ENCODE results near the gene XPR1.

The XPR1 gene

DNA sequence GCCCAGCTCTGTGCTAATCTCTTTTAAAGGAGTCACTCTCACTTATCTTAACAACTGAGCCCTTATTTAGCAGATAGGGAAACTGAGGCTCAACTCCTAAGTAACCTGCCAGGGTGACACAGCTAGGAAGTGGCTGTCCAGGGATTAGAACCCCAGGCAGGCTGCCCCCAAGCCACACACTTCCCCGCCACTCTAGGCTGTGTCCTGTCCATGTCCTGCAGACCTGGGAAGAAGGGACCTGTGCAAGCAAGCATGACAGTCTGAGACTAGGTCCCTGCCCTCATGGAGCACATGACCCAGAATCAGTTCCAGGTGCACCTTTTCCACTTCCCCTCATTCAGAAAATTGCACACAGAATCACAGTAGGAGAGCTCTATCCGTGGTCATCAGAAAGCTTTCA, 293.1 kb downstream of the XPR1 start:
- in situ Hi-C loops (cut with HindIII; ENCODE audit: low pct_ligation_motif_present, low sequenced_read_pairs): no loop called here
- no peaks in the 10 kb centered on the region for H3K36me3 ChIP-seq (replicated peaks)
- no peak overlapping the region for H3K27ac ChIP-seq

DNA sequence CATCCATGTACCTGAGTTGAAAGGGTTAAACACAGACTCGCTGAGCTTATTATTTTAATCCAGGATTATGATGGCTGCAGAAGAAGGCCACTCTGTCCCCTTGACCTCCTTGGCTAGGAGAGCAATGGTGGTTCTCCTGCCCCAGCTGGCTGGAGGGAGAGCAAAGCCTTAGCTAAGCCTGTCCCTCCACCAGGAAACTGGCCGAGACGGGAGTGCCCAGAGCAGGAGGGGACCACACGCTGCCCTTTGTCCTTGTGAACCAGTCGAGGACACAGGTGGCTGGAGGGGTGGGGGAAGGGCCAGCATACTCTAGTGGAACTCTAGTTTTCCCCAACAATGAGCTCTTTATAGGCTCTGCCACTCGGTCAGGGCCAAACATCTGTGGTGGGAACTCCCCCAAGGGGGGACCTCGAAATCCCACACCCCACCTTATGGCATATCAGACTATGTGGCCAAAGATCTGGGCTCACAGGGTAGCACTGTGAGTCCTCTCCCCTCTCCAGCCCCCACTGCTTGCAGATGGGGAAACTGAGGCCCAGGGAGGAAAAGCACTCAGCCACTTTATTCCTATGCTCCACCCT, 293.7 kb downstream of the XPR1 start:
- H3K27ac ChIP-seq: no peak overlapping the region
- in situ Hi-C loops (cut with HindIII; ENCODE audit: low pct_ligation_motif_present, low sequenced_read_pairs): no loop called here
- TF ChIP-seq, protein P1, sequence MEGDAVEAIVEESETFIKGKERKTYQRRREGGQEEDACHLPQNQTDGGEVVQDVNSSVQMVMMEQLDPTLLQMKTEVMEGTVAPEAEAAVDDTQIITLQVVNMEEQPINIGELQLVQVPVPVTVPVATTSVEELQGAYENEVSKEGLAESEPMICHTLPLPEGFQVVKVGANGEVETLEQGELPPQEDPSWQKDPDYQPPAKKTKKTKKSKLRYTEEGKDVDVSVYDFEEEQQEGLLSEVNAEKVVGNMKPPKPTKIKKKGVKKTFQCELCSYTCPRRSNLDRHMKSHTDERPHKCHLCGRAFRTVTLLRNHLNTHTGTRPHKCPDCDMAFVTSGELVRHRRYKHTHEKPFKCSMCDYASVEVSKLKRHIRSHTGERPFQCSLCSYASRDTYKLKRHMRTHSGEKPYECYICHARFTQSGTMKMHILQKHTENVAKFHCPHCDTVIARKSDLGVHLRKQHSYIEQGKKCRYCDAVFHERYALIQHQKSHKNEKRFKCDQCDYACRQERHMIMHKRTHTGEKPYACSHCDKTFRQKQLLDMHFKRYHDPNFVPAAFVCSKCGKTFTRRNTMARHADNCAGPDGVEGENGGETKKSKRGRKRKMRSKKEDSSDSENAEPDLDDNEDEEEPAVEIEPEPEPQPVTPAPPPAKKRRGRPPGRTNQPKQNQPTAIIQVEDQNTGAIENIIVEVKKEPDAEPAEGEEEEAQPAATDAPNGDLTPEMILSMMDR (IDR thresholded peaks at IDR 0.05; ENCODE audit: low read depth, low read length, missing control alignments): no peak
- DNase-seq: no peak
- no peaks in the 10 kb centered on the region for H3K27me3 ChIP-seq (replicated peaks)
- no peaks in the 10 kb centered on the region for H3K36me3 ChIP-seq (replicated peaks)
- no peak overlapping the region for H3K4me3 ChIP-seq (ENCODE audit: low read depth, low read length)

More for the DNA sequence above, 293.1 kb downstream of the XPR1 start:
- Histone ChIP-seq H3K4me3 (ENCODE audit: low read depth, low read length) (no peak overlapping the region), H3K27me3 (replicated peaks) (no peaks in the 10 kb centered on the region)
- DNase-seq: no peak
- TF ChIP-seq, protein P1 (IDR thresholded peaks at IDR 0.05; ENCODE audit: low read depth, low read length, missing control alignments): no peak

DNA sequence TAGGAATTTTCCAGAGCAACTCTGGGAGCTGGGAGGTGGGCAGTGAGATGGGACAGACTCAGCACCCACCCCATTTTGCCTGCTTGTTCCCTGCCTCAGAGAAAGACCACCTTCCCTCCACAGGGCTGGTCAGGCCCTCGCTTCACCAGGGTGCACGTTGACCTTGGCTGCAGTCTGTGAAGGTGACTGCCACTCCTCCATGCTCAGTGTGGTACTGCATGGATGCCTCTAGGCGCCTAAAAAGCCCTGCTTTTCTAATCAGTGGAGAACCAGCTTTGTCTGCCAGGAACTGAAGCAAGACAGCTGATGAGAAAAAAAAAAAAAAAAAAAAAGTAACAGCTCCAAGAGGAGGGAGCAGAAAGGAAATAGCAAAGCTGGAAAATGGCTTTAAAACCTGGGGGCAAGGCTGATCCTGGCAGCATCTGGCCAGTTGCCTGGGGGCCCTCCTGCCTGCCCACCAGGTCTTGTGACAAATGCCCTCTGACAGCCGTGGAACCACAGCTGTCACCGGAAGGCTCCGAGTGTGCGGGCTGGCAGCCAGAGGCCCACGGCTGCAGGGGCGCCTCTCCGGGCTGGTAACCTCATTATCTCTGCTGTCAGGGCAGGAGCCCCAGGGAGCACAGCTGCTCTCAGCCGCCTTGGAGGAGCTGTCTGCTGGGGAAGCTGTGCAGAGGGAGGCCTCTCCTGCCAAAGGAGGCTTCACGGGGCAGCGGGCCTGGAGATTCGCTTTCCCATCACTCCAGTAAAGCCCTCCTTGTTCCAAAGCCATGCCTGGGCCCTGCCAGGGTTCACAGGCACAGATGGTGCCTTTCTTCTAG, 294.6 kb downstream of the XPR1 start:
- no peaks in the 10 kb centered on the region for H3K36me3 ChIP-seq (replicated peaks)
- in situ Hi-C loops (cut with HindIII; ENCODE audit: low pct_ligation_motif_present, low sequenced_read_pairs): no loop called here
- no peak overlapping the region for H3K27ac ChIP-seq
- no peak overlapping the region for H3K4me3 ChIP-seq (ENCODE audit: low read depth, low read length)
- no peak for DNase-seq
- TF ChIP-seq, protein P1 (IDR thresholded peaks at IDR 0.05; ENCODE audit: low read depth, low read length, missing control alignments): no peak
- no peaks in the 10 kb centered on the region for H3K27me3 ChIP-seq (replicated peaks)

DNA sequence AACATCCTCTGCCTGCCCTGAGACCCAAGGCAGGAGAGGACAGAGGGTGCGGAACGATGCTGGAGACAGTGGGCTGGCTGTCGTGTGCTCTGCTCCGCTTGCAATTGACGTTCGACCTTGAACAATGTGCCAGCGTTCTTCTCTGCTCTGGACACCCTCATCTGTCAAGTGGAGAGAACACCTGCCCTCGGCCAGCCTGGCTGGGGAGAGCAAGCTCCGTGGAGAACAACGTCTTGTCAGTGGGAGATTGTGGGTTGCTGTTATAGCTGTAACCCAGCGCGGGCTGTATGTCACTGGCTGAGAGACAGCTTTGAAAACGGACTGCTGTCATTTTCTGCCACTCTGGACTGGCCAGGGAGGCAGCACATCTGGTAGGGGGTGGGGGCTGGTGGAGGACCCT, 295.5 kb downstream of the XPR1 start:
- TF ChIP-seq, protein P1 (IDR thresholded peaks at IDR 0.05; ENCODE audit: low read depth, low read length, missing control alignments): no peak
- Histone ChIP-seq H3K27ac (no peak overlapping the region), H3K4me3 (ENCODE audit: low read depth, low read length) (no peak overlapping the region), H3K27me3 (replicated peaks) (no peaks in the 10 kb centered on the region), H3K36me3 (replicated peaks) (no peaks in the 10 kb centered on the region)
- in situ Hi-C loops (cut with HindIII; ENCODE audit: low pct_ligation_motif_present, low sequenced_read_pairs): no loop called here
- DNase-seq: no peak

DNA sequence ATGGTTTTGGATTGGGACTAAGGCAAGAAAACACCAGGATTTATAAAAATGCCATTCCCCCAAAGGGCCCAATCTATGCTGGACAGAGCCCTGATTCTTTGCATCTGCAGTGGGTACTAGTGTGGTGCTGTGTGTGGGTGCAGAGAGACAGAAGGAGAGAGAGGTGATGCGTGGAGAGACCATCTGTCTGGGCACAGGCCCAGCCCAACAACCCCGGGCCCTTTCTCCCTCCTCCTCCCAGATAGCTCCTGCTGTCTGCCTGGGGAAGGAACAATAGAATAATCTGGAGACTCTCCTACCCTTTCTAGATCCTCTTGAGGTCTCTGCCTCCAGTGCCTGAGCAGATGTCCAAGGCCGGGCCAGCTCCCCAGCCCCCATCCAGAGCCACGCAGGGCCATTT, 296.0 kb downstream of the XPR1 start:
- Histone ChIP-seq H3K27ac (no peak overlapping the region), H3K36me3 (replicated peaks) (no peaks in the 10 kb centered on the region), H3K27me3 (replicated peaks) (no peaks in the 10 kb centered on the region), H3K4me3 (ENCODE audit: low read depth, low read length) (no peak overlapping the region)
- in situ Hi-C loops (cut with HindIII; ENCODE audit: low pct_ligation_motif_present, low sequenced_read_pairs): no loop called here
- DNase-seq: no peak
- TF ChIP-seq, protein P1 (IDR thresholded peaks at IDR 0.05; ENCODE audit: low read depth, low read length, missing control alignments): no peak
